T-helper 1 cell treated with Interleukin-12 subunit alpha and Interleukin-12 subunit beta and Interleukin-4 antibody, amounts not matched to agents 30 μg/mL and 1 μg/mL, for 36 hours (primary cell): ENCODE results near the gene TEX55.
"Not testable (repeated sequence)": the region's sequence is repeated elsewhere in the genome, so short reads cannot be mapped to it uniquely, and the experiment has no call there.

Experiments used
- H3K27ac Mint-ChIP-seq: one replicate; pipeline ENCODE4 v1.8.0; 2021; ENCODE audit warnings: mild to moderate bottlenecking, mixed read lengths
- H3K27me3 Mint-ChIP-seq: one replicate; pipeline ENCODE4 v1.8.0; 2021; ENCODE audit warnings: low read depth, mixed read lengths
- H3K36me3 Mint-ChIP-seq: one replicate; pipeline ENCODE4 v1.8.0; 2021; ENCODE audit warnings: low read depth, mixed read lengths
- H3K4me1 Mint-ChIP-seq: one replicate; pipeline ENCODE4 v1.8.0; 2021; ENCODE audit warnings: low read depth, mixed read lengths
- H3K4me3 Mint-ChIP-seq: one replicate; pipeline ENCODE4 v1.8.0; 2021; ENCODE audit warnings: mild to moderate bottlenecking, moderate library complexity, mixed read lengths
- H3K9me3 Mint-ChIP-seq: one replicate; pipeline ENCODE4 v1.8.0; 2021; ENCODE audit warnings: mixed read lengths

The TEX55 gene

DNA sequence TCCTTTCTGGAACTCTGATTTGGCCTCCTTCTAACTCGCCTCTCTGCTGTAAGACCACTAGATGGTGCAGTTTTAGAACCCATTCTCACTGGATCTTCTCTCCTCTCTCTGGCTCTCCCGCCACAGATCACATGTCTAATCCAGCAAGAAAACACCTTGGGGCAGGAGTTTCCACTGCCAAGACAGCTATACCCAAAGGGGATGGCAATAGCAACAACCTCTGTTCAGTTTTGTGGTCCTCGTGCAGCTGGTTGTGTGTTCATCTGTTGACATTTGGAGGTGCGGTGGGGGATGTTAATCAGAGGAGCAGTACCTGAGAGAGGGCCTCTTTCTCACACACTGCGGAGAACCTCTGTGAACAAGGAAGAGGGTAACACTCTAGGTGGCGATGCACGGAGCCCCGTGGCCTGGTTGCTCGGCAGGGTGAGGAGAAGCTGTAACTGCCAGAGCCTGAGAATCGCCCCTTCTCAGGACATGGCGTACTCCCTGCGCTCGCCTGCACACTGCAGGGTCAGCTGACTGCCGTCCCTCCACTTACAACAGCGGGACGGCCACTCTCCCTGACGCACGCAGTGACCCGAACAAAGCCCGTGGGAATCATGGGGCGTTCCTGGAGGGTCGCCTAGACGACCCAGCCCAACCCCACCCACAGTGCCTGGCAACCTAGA lies at the start of gene TEX55:
Gene TEX55, plus strand, starts transcription at position 666 of the 668 bp plus-strand sequence. CDS start 25 bp downstream, outside the sequence.
- H3K9me3 Mint-ChIP-seq: no peaks in the 10 kb centered on the region
- no peaks in the 10 kb centered on the region for H3K4me1 Mint-ChIP-seq
- no peak within 1 kb of the TSS for H3K4me3 Mint-ChIP-seq
- no peak within 1 kb of the TSS for H3K27ac Mint-ChIP-seq
- no peaks in the 10 kb centered on the region for H3K36me3 Mint-ChIP-seq
- no peaks in the 10 kb centered on the region for H3K27me3 Mint-ChIP-seq

GRCh38 chr3:119098003-119098402 lies 48.0 kb upstream of the TEX55 start:
- Mint-ChIP-seq H3K36me3 (no peaks in the 10 kb centered on the region), H3K4me3 (no peak overlapping the region), H3K4me1 (no peaks in the 10 kb centered on the region), H3K27ac (no peak overlapping the region), H3K9me3 (no peaks in the 10 kb centered on the region), H3K27me3 (peaks cover 5% of the 10 kb centered on the region)

DNA sequence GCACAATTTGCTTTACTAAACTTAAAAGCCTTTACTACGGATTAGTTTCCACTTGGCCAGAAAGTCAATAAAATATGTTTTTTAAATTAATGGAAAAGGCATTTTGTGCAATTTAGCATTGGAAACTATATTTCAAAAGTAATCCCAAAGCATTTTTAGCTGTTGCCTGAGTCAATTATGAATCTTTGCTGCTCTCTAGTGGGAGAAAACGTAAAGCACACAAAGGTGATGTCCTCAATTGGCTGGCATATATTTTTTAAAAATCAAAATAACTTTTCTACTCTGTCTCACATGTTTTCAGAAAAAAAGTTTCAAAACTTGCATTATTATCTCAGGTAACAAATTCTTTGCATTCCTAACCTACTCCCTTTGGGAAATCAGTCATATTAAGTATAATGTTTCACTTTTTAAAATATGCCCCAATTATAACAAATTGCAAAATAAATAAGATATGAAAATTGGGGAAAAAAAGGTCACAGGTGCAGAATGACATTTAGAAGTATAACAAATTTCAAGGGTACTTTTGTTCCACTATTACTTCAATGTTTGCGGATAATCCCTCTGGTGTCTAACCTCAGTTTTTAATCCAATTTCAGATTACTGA lies 47.2 kb upstream of the TEX55 start:
- Mint-ChIP-seq H3K4me1 (no peaks in the 10 kb centered on the region), H3K9me3 (no peaks in the 10 kb centered on the region), H3K27ac (no peak overlapping the region)

GRCh38 chr3:119099785-119100184 lies 46.2 kb upstream of the TEX55 start:
- Mint-ChIP-seq H3K9me3 (no peaks in the 10 kb centered on the region), H3K4me3 (no peak overlapping the region), H3K4me1 (no peaks in the 10 kb centered on the region), H3K27me3 (peaks cover 9% of the 10 kb centered on the region), H3K36me3 (no peaks in the 10 kb centered on the region), H3K27ac (no peak overlapping the region)

More for the DNA sequence above, 47.2 kb upstream of the TEX55 start:
- H3K4me3 Mint-ChIP-seq: no peak overlapping the region
- no peaks in the 10 kb centered on the region for H3K36me3 Mint-ChIP-seq
- peaks cover 5% of the 10 kb centered on the region for H3K27me3 Mint-ChIP-seq

DNA sequence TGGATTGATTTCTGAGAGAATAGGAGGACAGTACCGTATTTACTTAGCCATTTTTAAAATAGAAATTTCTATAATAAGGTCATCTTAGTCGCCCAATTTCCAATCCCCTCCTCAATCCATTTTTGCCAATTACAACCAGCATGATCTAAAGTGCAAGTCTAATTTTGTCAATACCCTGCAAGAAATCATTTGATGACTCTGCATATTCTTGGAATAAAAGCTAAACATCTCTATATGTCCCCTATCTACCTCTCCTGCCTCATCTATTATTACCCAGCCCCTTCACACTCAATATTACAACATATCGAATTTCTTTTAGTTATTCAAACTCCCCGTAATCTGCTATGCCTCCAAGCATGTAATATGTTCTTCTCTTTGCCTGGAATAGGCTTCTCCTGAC lies 41.9 kb upstream of the TEX55 start:
- Mint-ChIP-seq H3K36me3 (no peaks in the 10 kb centered on the region), H3K27ac (no peak overlapping the region), H3K27me3 (peaks cover 9% of the 10 kb centered on the region), H3K9me3 (no peaks in the 10 kb centered on the region), H3K4me1 (no peaks in the 10 kb centered on the region), H3K4me3 (no peak overlapping the region)

- peaks cover 23% of the 10 kb centered on the region for H3K9me3 Mint-ChIP-seq
- not testable (repeated sequence) for H3K36me3 Mint-ChIP-seq, H3K4me1 Mint-ChIP-seq, H3K27me3 Mint-ChIP-seq, H3K4me3 Mint-ChIP-seq, H3K27ac Mint-ChIP-seq
Observed at GRCh38 chr3:119118330-119118729, 27.6 kb upstream of the TEX55 start.

DNA sequence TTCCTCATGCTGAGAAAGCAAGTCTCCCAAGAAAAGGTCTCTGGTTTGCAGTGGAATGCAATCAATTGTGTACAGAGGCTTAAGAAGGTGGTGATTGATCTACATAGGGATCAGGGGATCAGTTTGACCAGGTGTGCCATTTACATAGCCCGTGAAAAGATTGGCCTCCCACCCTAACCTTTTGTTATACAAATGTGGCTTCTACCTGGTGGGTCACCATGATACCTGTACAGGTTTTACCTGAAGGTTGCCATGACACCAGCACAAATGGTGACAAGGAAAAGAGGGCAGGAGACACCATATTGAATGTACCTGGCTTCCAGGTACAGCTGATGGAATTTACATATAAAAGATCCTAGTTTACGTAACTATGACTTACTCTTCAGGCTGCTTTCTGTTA lies 25.5 kb upstream of the TEX55 start:
- Mint-ChIP-seq H3K9me3 (peaks cover 23% of the 10 kb centered on the region), H3K4me1 (no peaks in the 10 kb centered on the region), H3K27ac (no peak overlapping the region), H3K4me3 (no peak overlapping the region), H3K36me3 (no peaks in the 10 kb centered on the region), H3K27me3 (no peaks in the 10 kb centered on the region)

DNA sequence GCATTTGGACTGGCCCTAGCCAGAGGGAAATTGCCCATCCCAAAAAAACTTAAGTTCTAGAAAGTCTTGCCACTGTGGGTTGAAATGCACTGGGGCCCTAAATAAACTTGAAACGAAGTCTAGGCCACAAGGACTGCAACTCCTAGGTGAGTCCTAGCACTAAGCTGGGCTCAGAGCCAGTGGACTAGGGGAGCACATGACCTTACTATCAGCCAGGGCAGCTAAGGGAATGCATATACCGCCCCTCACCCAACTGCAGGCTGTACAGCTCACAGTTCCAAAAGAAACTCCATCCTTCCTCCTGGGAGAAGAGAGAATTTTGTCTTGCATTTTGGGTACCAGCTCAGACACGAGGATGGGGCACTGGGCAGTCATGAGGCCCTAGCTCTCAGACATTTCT lies 23.6 kb upstream of the TEX55 start:
- Mint-ChIP-seq H3K9me3 (peaks cover 17% of the 10 kb centered on the region), H3K4me3 (no peak overlapping the region), H3K27me3 (no peaks in the 10 kb centered on the region), H3K36me3 (no peaks in the 10 kb centered on the region), H3K27ac (no peak overlapping the region), H3K4me1 (no peaks in the 10 kb centered on the region)

DNA sequence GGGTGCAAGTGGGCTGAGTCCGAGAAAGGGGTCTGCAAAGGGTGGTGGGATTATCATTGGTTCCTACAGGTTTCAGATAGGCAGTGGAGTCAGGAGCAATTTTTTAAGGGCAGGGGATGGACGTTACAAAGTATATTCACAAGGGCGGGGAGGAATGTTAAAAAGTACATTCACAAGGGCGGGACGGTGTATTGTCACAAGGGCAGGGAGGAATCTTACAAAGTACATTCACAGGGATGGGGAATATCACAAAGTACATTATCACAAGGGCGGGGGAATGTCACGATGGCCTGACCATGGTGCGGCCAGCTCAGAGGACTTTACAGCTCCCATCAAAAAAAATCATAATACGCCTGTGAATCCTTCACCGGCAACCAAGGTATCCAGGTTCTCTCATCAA lies 20.6 kb upstream of the TEX55 start:
- no peaks in the 10 kb centered on the region for H3K9me3 Mint-ChIP-seq
- H3K36me3 Mint-ChIP-seq: no peaks in the 10 kb centered on the region
- H3K27me3 Mint-ChIP-seq: no peaks in the 10 kb centered on the region
- no peak overlapping the region for H3K4me3 Mint-ChIP-seq
- no peak overlapping the region for H3K27ac Mint-ChIP-seq
- no peaks in the 10 kb centered on the region for H3K4me1 Mint-ChIP-seq

DNA sequence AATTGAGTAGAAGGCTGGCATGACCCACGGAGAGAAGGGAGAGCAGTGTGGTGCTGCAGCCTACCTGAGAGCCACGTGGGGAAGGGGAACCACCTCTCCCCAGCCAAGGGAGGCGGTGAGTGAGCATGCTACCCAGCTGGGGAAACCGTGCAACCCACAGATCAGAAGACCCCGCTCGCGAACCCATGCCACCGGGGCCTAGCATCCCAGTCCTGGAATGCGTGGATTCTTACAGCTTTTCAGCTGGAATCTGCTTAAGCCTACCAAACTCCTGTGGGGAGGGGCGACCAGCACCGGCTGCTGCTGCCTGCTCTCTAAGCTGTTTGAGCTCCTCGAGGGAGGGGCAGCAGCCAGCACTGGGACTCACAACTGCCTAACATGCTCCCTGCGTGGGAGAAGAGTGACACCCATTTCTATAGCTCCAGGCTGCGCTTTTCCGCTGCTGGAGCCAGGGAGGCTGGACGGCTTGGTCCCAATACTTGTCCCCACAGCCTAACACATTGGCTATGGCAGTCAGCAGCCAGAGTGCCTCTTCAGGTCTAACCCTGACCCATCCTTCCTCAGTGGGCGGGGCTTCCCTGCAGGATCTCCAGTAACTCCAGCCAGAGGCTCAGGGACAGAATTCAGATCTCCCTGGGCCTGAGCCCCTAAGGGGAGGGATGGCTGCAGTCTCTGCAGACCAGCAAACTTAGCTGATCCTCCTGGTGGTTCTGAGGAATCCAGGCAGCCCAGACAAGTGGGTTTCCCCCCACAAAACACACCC lies 20.0 kb upstream of the TEX55 start:
- Mint-ChIP-seq H3K4me3 (no peak overlapping the region), H3K9me3 (no peaks in the 10 kb centered on the region), H3K4me1 (no peaks in the 10 kb centered on the region), H3K36me3 (no peaks in the 10 kb centered on the region), H3K27me3 (no peaks in the 10 kb centered on the region), H3K27ac (no peak overlapping the region)

GRCh38 chr3:119130291-119130690 lies 15.7 kb upstream of the TEX55 start:
- not testable (repeated sequence) for H3K9me3 Mint-ChIP-seq, H3K4me1 Mint-ChIP-seq

DNA sequence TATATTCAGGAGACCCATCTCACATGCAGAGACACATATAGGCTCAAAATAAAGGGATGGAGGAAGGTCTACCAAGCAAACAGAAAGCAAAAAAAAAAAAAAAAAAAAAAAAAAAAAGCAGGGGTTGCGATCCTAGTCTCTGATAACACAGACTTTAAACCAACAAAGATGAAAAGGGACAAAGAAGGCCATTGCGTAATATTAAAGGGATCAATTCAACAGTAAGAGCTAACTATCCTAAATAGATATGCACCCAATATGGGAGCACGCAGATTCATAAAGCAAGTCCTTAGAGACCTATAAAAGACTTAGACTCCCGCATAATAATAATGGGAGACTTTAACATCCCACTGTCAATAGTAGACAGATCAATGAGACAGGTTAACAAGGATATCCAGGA lies 13.7 kb upstream of the TEX55 start:
- not testable (repeated sequence) for H3K4me1 Mint-ChIP-seq, H3K36me3 Mint-ChIP-seq, H3K27ac Mint-ChIP-seq, H3K4me3 Mint-ChIP-seq, H3K9me3 Mint-ChIP-seq, H3K27me3 Mint-ChIP-seq

More at GRCh38 chr3:119130291-119130690, 15.7 kb upstream of the TEX55 start:
- H3K27ac Mint-ChIP-seq, H3K4me3 Mint-ChIP-seq, H3K27me3 Mint-ChIP-seq, H3K36me3 Mint-ChIP-seq: not testable (repeated sequence)

DNA sequence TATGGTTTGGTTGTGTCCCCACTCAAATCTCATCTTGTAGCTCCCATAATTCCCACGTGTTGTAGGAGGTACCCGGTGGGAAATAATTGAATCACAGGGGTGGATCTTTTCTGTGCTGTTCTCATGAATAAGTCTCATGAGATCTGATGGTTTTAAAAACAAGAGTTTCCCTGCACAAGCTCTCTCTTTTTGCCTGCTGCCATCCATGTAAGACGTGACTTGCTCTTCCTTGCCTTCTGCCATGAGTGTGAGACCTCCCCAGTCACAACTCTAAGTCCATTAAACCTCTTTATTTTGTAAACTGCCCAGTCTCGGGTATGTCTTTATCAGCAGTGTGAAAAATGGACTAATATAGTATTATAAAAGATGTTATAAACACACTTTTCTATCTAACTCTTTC lies 6.6 kb upstream of the TEX55 start:
- not testable (repeated sequence) for H3K9me3 Mint-ChIP-seq, H3K36me3 Mint-ChIP-seq

GRCh38 chr3:119140466-119140865 lies 5.5 kb upstream of the TEX55 start:
- Mint-ChIP-seq H3K9me3 (no peaks in the 10 kb centered on the region), H3K27ac (no peak overlapping the region), H3K27me3 (no peaks in the 10 kb centered on the region), H3K4me1 (no peaks in the 10 kb centered on the region), H3K4me3 (no peak overlapping the region), H3K36me3 (no peaks in the 10 kb centered on the region)

More for the DNA sequence above, 6.6 kb upstream of the TEX55 start:
- H3K4me1 Mint-ChIP-seq, H3K27ac Mint-ChIP-seq, H3K27me3 Mint-ChIP-seq, H3K4me3 Mint-ChIP-seq: not testable (repeated sequence)

DNA sequence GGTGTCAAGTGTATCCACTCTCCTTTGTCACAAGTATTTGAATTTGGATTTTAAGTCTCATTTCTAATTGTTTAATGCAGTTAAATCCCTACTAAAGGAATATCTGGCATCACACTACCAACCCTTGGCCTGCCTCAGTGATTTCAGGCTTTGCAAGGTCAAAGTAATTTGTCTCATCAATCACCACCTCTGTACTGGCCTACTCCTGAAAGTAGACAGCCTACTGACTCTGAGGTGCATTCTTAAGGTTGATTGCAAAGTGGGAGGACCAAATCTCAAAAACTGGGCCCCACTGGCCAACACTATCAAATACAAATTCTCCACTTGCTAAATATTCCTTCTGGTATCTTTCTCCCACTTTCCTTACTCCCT lies 851 bp upstream of the TEX55 start:
- H3K36me3 Mint-ChIP-seq: no peaks in the 10 kb centered on the region
- H3K9me3 Mint-ChIP-seq: no peaks in the 10 kb centered on the region
- no peak overlapping the region for H3K27ac Mint-ChIP-seq
- no peaks in the 10 kb centered on the region for H3K27me3 Mint-ChIP-seq
- no peak overlapping the region for H3K4me3 Mint-ChIP-seq
- H3K4me1 Mint-ChIP-seq: no peaks in the 10 kb centered on the region
